H9 (cell line): Measurements from ENCODE around the gene FANCC. TPM values are rescaled to one million over a fixed set of nuclear protein-coding genes. Genes with fewer than 3 reads are reported as not detected.

Experiments
- DNase-seq: peaks from one replicate; pipeline ENCODE4 v3.0.0-alpha.2; 2017
- H2AFZ ChIP-seq: one replicate; pipeline ENCODE4 v1.6.1; 2013; ENCODE audit warnings: mild to moderate bottlenecking, low read length, control low read depth, moderate library complexity
- H2AK5ac ChIP-seq: 2 replicates; pipeline ENCODE4 v1.6.1; 2013; ENCODE audit warnings: low read length, control low read depth, mixed read lengths; ENCODE audit not compliant: insufficient read length
- H2BK120ac ChIP-seq: one replicate; pipeline ENCODE4 v1.6.1; 2013; ENCODE audit warnings: low read depth, mild to moderate bottlenecking, low read length, control low read depth, inconsistent platforms; ENCODE audit not compliant: poor library complexity, severe bottlenecking
- H2BK12ac ChIP-seq: 2 replicates; pipeline ENCODE4 v1.6.1; 2013; ENCODE audit warnings: low read length, control low read depth, mixed read lengths, low read depth; ENCODE audit not compliant: insufficient read length
- H2BK15ac ChIP-seq: 2 replicates; pipeline ENCODE4 v1.6.1; 2013; ENCODE audit warnings: low read depth, low read length, control low read depth
- H2BK20ac ChIP-seq: one replicate; pipeline ENCODE4 v1.6.1; 2013; ENCODE audit warnings: low read depth, mild to moderate bottlenecking, low read length, control low read depth, inconsistent platforms; ENCODE audit not compliant: poor library complexity, severe bottlenecking
- H2BK5ac ChIP-seq: 2 replicates; pipeline ENCODE4 v1.6.1; 2013; ENCODE audit warnings: low read length, control low read depth, mixed read lengths; ENCODE audit not compliant: insufficient read length
- H3K14ac ChIP-seq: 2 replicates; pipeline ENCODE4 v1.6.1; 2013; ENCODE audit warnings: low read length, control low read depth; ENCODE audit not compliant: insufficient read depth
- H3K18ac ChIP-seq: 2 replicates; pipeline ENCODE4 v1.6.1; 2013; ENCODE audit warnings: low read depth, mild to moderate bottlenecking, mixed read lengths, low read length, control low read depth; ENCODE audit not compliant: insufficient read length
- H3K23ac ChIP-seq: 2 replicates; pipeline ENCODE4 v1.6.1; 2013; ENCODE audit warnings: low read length, control low read depth, mixed read lengths, low read depth; ENCODE audit not compliant: insufficient read length
- H3K23me2 ChIP-seq: 2 replicates; pipeline ENCODE4 v1.6.1; 2013; ENCODE audit warnings: low read depth, mild to moderate bottlenecking, mixed read lengths, low read length, control low read depth; ENCODE audit not compliant: insufficient read length, poor library complexity, severe bottlenecking
- H3K27ac ChIP-seq: 2 replicates; pipeline ENCODE4 v1.5.1; 2013; ENCODE audit warnings: low read length, control low read depth, mixed read lengths, low read depth; ENCODE audit not compliant: insufficient read length
- H3K27me3 ChIP-seq: 2 replicates; pipeline ENCODE4 v1.6.1; 2013; ENCODE audit warnings: low read length, control low read depth, inconsistent platforms; ENCODE audit not compliant: insufficient read depth
- H3K4ac ChIP-seq: 2 replicates; pipeline ENCODE4 v1.6.1; 2013; ENCODE audit warnings: low read depth, mild to moderate bottlenecking, control low read depth, inconsistent platforms, low read length, moderate library complexity
- H3K4me1 ChIP-seq: 2 replicates; pipeline ENCODE4 v1.6.1; 2013; ENCODE audit warnings: low read length, control low read depth, inconsistent platforms; ENCODE audit not compliant: insufficient read depth
- H3K4me2 ChIP-seq: 2 replicates; pipeline ENCODE4 v1.6.1; 2013; ENCODE audit warnings: low read length, control low read depth, mixed read lengths; ENCODE audit not compliant: insufficient read length, insufficient read depth
- H3K56ac ChIP-seq: 2 replicates; pipeline ENCODE4 v1.6.1; 2013; ENCODE audit warnings: low read depth, mild to moderate bottlenecking, mixed read lengths, low read length, control low read depth; ENCODE audit not compliant: insufficient read length
- H3K79me1 ChIP-seq: 2 replicates; pipeline ENCODE4 v1.6.1; 2013; ENCODE audit warnings: low read depth, mild to moderate bottlenecking, moderate library complexity, low read length, control low read depth, inconsistent platforms; ENCODE audit not compliant: insufficient read depth, poor library complexity, severe bottlenecking
- H3K79me2 ChIP-seq: 2 replicates; pipeline ENCODE4 v1.6.1; 2013; ENCODE audit warnings: low read length, control low read depth, inconsistent platforms; ENCODE audit not compliant: insufficient read depth
- H3K9ac ChIP-seq: 2 replicates; pipeline ENCODE4 v1.6.1; 2013; ENCODE audit warnings: low read length, control low read depth, mixed read lengths; ENCODE audit not compliant: insufficient read length; ENCODE audit errors: extremely low read depth
- H3K9me3 ChIP-seq: one replicate; pipeline ENCODE4 v1.6.1; 2013; ENCODE audit warnings: low read depth, low read length, inconsistent platforms; ENCODE audit not compliant: control insufficient read depth
- H3T11ph ChIP-seq: one replicate; pipeline ENCODE4 v1.6.1; 2013; ENCODE audit warnings: mild to moderate bottlenecking, low read length, control low read depth, inconsistent platforms
- H4K20me1 ChIP-seq: one replicate; pipeline ENCODE4 v1.6.1; 2013; ENCODE audit not compliant: control insufficient read depth, insufficient read length, insufficient read depth
- H4K5ac ChIP-seq: 2 replicates; pipeline ENCODE4 v1.6.1; 2013; ENCODE audit warnings: low read depth, mild to moderate bottlenecking, mixed read lengths, low read length, control low read depth; ENCODE audit not compliant: insufficient read length
- H4K8ac ChIP-seq: replicated peaks from 2 replicates; pipeline ENCODE4 v1.6.1; 2013; ENCODE audit warnings: low read length, control low read depth, mixed read lengths, low read depth; ENCODE audit not compliant: insufficient read length
- H4K91ac ChIP-seq: 2 replicates; pipeline ENCODE4 v1.6.1; 2013; ENCODE audit warnings: low read depth, mild to moderate bottlenecking, moderate library complexity, mixed read lengths, low read length, control low read depth; ENCODE audit not compliant: insufficient read length
- H3K27ac Mint-ChIP-seq, 3 experiments: 2 replicates in 2 of 3; 3 replicates in 1 of 3; pipeline ENCODE4 v1.8.0; 2020 to 2021; ENCODE audit warnings: mixed read lengths in 3 of 3, mild to moderate bottlenecking in 1 of 3, moderate library complexity in 1 of 3
- H3K27me3 Mint-ChIP-seq: 2 replicates; pipeline ENCODE4 v1.8.0; 2021; ENCODE audit warnings: low read depth, mild to moderate bottlenecking, moderate library complexity, mixed read lengths
- H3K36me3 Mint-ChIP-seq, 3 experiments: 2 replicates in 2 of 3; 3 replicates in 1 of 3; pipeline ENCODE4 v1.8.0; 2020 to 2021; ENCODE audit warnings: low read depth in 3 of 3, mixed read lengths in 3 of 3; ENCODE audit not compliant: insufficient read depth in 1 of 3
- H3K4me1 Mint-ChIP-seq, 2 experiments: 2 replicates each; pipeline ENCODE4 v1.8.0; 2020; ENCODE audit warnings: mixed read lengths in 2 of 2
- H3K4me3 Mint-ChIP-seq, 2 experiments: 2 replicates in 1 of 2; 3 replicates in 1 of 2; pipeline ENCODE4 v1.8.0; 2020 to 2021; ENCODE audit warnings: mild to moderate bottlenecking in 2 of 2, mixed read lengths in 2 of 2, moderate library complexity in 1 of 2
- H3K9me3 Mint-ChIP-seq, 2 experiments: 2 replicates in 1 of 2; 3 replicates in 1 of 2; pipeline ENCODE4 v1.8.0; 2020; ENCODE audit warnings: mild to moderate bottlenecking in 2 of 2, mixed read lengths in 2 of 2, moderate library complexity in 1 of 2
- WGBS: extraction: QIAGEN DNeasy Blood & Tissue Kit; methylation state at CpG from one replicate; pipeline ENCODE4 v1.1.7; 2013; ENCODE audit warnings: missing lambda C conversion rate, low lambda C conversion rate, mixed read lengths; ENCODE audit not compliant: insufficient read length; ENCODE audit errors: extremely low coverage; 5-methylcytosine and 5-hydroxymethylcytosine counted together
- total RNA-seq: library from RNA; stranded (reverse); gene quantifications from 2 replicates; pipeline ENCODE4 v1.2.1, GENCODE V29; 2021
- TF ChIP-seq, protein P1 (sequence below): fragments of 200-600 bp; sonication (generic); conservative IDR thresholded peaks from 3 replicates; pipeline ENCODE4 v1.8.0; 2021; ENCODE audit warnings: antibody characterized with exemption, mild to moderate bottlenecking

The FANCC gene
- total RNA-seq, 1 experiment from 2014 or later = 14.6 TPM

DNA sequence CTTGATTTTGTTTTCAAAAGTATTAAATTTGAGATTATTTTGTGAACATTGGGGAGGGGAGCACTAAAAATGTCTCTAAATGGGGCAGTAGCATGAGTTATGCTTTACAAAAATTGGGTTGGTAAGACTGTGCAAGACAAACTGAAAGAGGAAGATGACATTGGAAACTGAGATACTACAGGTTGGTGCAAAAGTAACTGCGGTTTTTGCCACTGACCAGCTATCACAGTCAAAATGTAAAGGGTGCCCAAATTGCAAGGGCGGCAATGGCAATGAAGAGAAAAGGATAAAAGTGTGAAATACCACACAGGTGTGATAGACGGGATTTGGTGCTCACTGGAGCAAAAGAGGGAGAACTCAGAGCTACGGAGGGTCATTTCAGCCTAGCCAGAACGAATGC, 124.0 kb downstream of the FANCC start:
- DNase-seq = no peak
- no peak overlapping the region for H3K4me3 Mint-ChIP-seq
- Histone ChIP-seq H3T11ph (no peak overlapping the region), H3K14ac (no peak overlapping the region), H4K91ac (no peak overlapping the region), H4K20me1 (no peaks in the 10 kb centered on the region), H3K4me2 (no peak overlapping the region), H3K4ac (no peak overlapping the region), H2AFZ (no peak overlapping the region), H2BK15ac (no peak overlapping the region), H3K79me2 (no peaks in the 10 kb centered on the region; the same call in 1 of the 2 replicates), H2BK20ac (no peak overlapping the region), H3K56ac (no peak overlapping the region), H3K18ac (no peak overlapping the region), H3K4me1 (no peaks in the 10 kb centered on the region; the same call in 1 of the 2 replicates), H2BK12ac (no peak overlapping the region), H2BK120ac (no peak overlapping the region), H3K27ac (no peak overlapping the region), H3K79me1 (no peaks in the 10 kb centered on the region), H3K27me3 (no peaks in the 10 kb centered on the region), H2BK5ac (no peak overlapping the region), H3K23ac (no peak overlapping the region), H4K5ac (no peak overlapping the region), H2AK5ac (no peak overlapping the region), H3K9ac (no peak overlapping the region), H4K8ac (no peak overlapping the region), H3K9me3 (no peaks in the 10 kb centered on the region), H3K23me2 (no peaks in the 10 kb centered on the region)
- no peak overlapping the region; a peak in 1 of 7 replicates for H3K27ac Mint-ChIP-seq
- 0 out of 7 replicates have a peak, but pooled peaks cover 0 to 2% (median 0%) of the 10 kb centered on the region in 3 experiments for H3K36me3 Mint-ChIP-seq
- TF ChIP-seq, protein P1, sequence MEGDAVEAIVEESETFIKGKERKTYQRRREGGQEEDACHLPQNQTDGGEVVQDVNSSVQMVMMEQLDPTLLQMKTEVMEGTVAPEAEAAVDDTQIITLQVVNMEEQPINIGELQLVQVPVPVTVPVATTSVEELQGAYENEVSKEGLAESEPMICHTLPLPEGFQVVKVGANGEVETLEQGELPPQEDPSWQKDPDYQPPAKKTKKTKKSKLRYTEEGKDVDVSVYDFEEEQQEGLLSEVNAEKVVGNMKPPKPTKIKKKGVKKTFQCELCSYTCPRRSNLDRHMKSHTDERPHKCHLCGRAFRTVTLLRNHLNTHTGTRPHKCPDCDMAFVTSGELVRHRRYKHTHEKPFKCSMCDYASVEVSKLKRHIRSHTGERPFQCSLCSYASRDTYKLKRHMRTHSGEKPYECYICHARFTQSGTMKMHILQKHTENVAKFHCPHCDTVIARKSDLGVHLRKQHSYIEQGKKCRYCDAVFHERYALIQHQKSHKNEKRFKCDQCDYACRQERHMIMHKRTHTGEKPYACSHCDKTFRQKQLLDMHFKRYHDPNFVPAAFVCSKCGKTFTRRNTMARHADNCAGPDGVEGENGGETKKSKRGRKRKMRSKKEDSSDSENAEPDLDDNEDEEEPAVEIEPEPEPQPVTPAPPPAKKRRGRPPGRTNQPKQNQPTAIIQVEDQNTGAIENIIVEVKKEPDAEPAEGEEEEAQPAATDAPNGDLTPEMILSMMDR = no peak
- no peaks in the 10 kb centered on the region for H3K9me3 Mint-ChIP-seq
- peaks cover 8 to 10% of the 10 kb centered on the region in 2 experiments for H3K4me1 Mint-ChIP-seq
- H3K27me3 Mint-ChIP-seq = no peaks in the 10 kb centered on the region
- no CpG with 5 or more reads among the region's 5 CpGs for WGBS
